ENCODE measurements around the gene ZBTB45.
A peak's percentile ranks its signal among the peaks of the same experiment; 100 is the strongest.
"Not testable (repeated sequence)": the region's sequence is repeated elsewhere in the genome, so short reads cannot be mapped to it uniquely, and the experiment has no call there.

ZBTB45 gene

GRCh38 chr19:58474997-58475713 lies 44.5 kb downstream of the ZBTB45 start:
- no peak for DNase-seq

GRCh38 chr19:58474291-58474996 lies 45.2 kb downstream of the ZBTB45 start:
- DNase-seq = no peak

GRCh38 chr19:58473775-58474174 lies 45.8 kb downstream of the ZBTB45 start:
- DNase-seq = no peak

- DNase-seq = no peak
These were observed 47.9 kb downstream of the ZBTB45 start for GRCh38 chr19:58471736-58472135.

GRCh38 chr19:58470837-58471543 lies 48.6 kb downstream of the ZBTB45 start:
- not testable (repeated sequence) for DNase-seq

GRCh38 chr19:58469241-58470013 lies 50.2 kb downstream of the ZBTB45 start:
- DNase-seq = no peak

GRCh38 chr19:58468216-58468839 lies 51.3 kb downstream of the ZBTB45 start:
- no peak for DNase-seq

GRCh38 chr19:58466760-58467589 lies 52.6 kb downstream of the ZBTB45 start, which contains the start of gene ZNF324:
TSS of gene ZNF324 (plus strand) at chr19:58467080. CDS start at chr19:58469186, 2,106 bp downstream.
- DNase-seq = peak; percentile 79

- no peak for DNase-seq
These were observed 53.4 kb downstream of the ZBTB45 start for GRCh38 chr19:58466089-58466759.
